MM.1S (cell line): Measurements from ENCODE around the gene SLC40A1.

Experiments
- DNase-seq: peaks from one replicate; pipeline ENCODE4 v3.0.0-alpha.2; 2015
- H2AFZ ChIP-seq: fragments of 300-600 bp; sonication (generic); 2 replicates; pipeline ENCODE4 v1.6.0; 2016; ENCODE audit warnings: antibody characterized with exemption, low read length
- H3F3A ChIP-seq: fragments of 300-600 bp; sonication (generic); 2 replicates; pipeline ENCODE4 v1.6.1; 2016; ENCODE audit warnings: mild to moderate bottlenecking, antibody characterized with exemption, low read length, moderate library complexity, mixed read lengths; ENCODE audit not compliant: insufficient read depth
- H3K27ac ChIP-seq: fragments of 300-600 bp; sonication (generic); 2 replicates; pipeline ENCODE4 v1.5.1; 2016; ENCODE audit warnings: mild to moderate bottlenecking, low read length
- H3K27me3 ChIP-seq: fragments of 300-600 bp; sonication (generic); replicated peaks from 2 replicates; pipeline ENCODE4 v1.6.0; 2016; ENCODE audit warnings: low read length; ENCODE audit not compliant: insufficient read depth
- H3K36me3 ChIP-seq: fragments of 300-600 bp; sonication (generic); replicated peaks from 2 replicates; pipeline ENCODE4 v1.6.1; 2016; ENCODE audit warnings: mild to moderate bottlenecking, low read length, mixed read lengths; ENCODE audit not compliant: insufficient read depth
- H3K4me1 ChIP-seq: fragments of 300-600 bp; sonication (generic); 2 replicates; pipeline ENCODE4 v1.6.1; 2016; ENCODE audit warnings: low read length, mixed read lengths
- H3K4me2 ChIP-seq: fragments of 300-600 bp; sonication (generic); 2 replicates; pipeline ENCODE4 v1.6.0; 2016; ENCODE audit warnings: low read depth, low read length
- H3K4me3 ChIP-seq: fragments of 300-600 bp; sonication (generic); 2 replicates; pipeline ENCODE4 v1.5.1; 2016; ENCODE audit warnings: low read length, mixed read lengths
- H3K79me2 ChIP-seq: fragments of 300-600 bp; sonication (generic); 2 replicates; pipeline ENCODE4 v1.6.1; 2016; ENCODE audit warnings: mixed run types, low read length, mixed read lengths
- H3K9ac ChIP-seq: fragments of 300-600 bp; sonication (generic); 2 replicates; pipeline ENCODE4 v1.6.1; 2016; ENCODE audit warnings: low read length, mixed read lengths
- H3K9me2 ChIP-seq: fragments of 300-600 bp; sonication (generic); replicated peaks from 2 replicates; pipeline ENCODE4 v1.6.1; 2016; ENCODE audit warnings: mild to moderate bottlenecking, low read length, mixed read lengths; ENCODE audit not compliant: insufficient read depth
- H3K9me3 ChIP-seq: fragments of 300-600 bp; sonication (generic); replicated peaks from 2 replicates; pipeline ENCODE4 v1.6.1; 2016; ENCODE audit warnings: mild to moderate bottlenecking, low read length, mixed read lengths; ENCODE audit not compliant: insufficient read depth
- H4K20me1 ChIP-seq: fragments of 300-600 bp; sonication (generic); 2 replicates; pipeline ENCODE4 v1.6.1; 2016; ENCODE audit warnings: mild to moderate bottlenecking, low read length, moderate library complexity, mixed read lengths; ENCODE audit not compliant: insufficient read depth
- EZH2 ChIP-seq: fragments of 300-600 bp; sonication (generic); optimal IDR thresholded peaks from 2 replicates; pipeline ENCODE3; 2017; ENCODE audit warnings: low read depth, mild to moderate bottlenecking, antibody characterized with exemption, low read length, mixed read lengths
- EZH2phosphoT487 ChIP-seq: fragments of 300-600 bp; sonication (generic); IDR thresholded peaks from 2 replicates; pipeline ENCODE4 v1.6.1; 2018; ENCODE audit warnings: antibody characterized with exemption, low read length
- TF ChIP-seq, protein P1 (sequence below): fragments of 300-600 bp; sonication (generic); IDR thresholded peaks from 2 replicates; pipeline ENCODE4 v1.5.1; 2016; ENCODE audit warnings: antibody characterized with exemption, low read length, mixed read lengths

Gene SLC40A1

DNA sequence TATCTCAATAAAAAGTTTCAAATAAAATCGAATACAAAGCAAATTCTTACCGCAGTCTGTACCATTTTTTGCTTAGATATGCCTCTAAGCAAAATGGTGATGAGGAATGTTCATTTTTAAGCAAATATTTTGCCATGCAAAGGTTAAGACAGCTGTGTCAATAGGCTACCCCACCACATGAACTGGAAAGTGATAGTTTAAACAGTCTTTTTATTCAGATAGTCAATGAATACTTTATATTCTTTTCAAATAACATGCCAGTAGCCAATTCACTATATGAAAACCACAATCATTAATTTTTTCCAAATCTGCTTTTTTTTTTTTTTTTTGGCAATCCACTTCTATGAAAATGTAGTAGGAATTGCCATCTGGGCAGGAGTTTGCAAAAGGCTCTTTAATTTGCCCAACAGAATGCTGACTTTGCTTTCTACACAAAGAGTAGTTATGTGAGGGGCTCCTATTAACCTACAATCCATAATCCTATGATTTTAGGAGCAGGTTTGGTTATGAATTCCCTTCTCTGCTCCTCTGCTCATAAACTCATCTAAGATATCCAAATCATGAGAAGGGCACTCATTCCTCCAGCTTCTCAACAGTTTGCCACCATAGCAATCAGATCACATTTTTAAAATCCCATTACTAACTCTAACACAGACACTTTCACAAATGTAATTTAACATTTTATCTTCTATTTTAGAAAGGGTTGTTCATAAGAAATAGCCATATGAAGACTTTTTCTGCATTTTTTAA, 69.2 kb downstream of the SLC40A1 start:
- no peaks in the 10 kb centered on the region for H3K9me2 ChIP-seq
- no peak overlapping the region for H3K27ac ChIP-seq
- no peak overlapping the region for H3K4me2 ChIP-seq
- TF ChIP-seq EZH2phosphoT487 (no peak), EZH2 (no peak)
- TF ChIP-seq, protein P1, sequence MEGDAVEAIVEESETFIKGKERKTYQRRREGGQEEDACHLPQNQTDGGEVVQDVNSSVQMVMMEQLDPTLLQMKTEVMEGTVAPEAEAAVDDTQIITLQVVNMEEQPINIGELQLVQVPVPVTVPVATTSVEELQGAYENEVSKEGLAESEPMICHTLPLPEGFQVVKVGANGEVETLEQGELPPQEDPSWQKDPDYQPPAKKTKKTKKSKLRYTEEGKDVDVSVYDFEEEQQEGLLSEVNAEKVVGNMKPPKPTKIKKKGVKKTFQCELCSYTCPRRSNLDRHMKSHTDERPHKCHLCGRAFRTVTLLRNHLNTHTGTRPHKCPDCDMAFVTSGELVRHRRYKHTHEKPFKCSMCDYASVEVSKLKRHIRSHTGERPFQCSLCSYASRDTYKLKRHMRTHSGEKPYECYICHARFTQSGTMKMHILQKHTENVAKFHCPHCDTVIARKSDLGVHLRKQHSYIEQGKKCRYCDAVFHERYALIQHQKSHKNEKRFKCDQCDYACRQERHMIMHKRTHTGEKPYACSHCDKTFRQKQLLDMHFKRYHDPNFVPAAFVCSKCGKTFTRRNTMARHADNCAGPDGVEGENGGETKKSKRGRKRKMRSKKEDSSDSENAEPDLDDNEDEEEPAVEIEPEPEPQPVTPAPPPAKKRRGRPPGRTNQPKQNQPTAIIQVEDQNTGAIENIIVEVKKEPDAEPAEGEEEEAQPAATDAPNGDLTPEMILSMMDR = no peak
- no peaks in the 10 kb centered on the region for H4K20me1 ChIP-seq
- no peak overlapping the region for H2AFZ ChIP-seq
- H3K4me3 ChIP-seq = no peak overlapping the region
- no peaks in the 10 kb centered on the region for H3K9me3 ChIP-seq
- H3K79me2 ChIP-seq = no peaks in the 10 kb centered on the region
- no peak overlapping the region for H3K9ac ChIP-seq
- H3F3A ChIP-seq = no peaks in the 10 kb centered on the region
- DNase-seq = no peak
- H3K27me3 ChIP-seq = no peaks in the 10 kb centered on the region
- H3K36me3 ChIP-seq = no peaks in the 10 kb centered on the region
- H3K4me1 ChIP-seq = no peaks in the 10 kb centered on the region
